ENCODE measurements around the gene VSIG2.

DNA sequence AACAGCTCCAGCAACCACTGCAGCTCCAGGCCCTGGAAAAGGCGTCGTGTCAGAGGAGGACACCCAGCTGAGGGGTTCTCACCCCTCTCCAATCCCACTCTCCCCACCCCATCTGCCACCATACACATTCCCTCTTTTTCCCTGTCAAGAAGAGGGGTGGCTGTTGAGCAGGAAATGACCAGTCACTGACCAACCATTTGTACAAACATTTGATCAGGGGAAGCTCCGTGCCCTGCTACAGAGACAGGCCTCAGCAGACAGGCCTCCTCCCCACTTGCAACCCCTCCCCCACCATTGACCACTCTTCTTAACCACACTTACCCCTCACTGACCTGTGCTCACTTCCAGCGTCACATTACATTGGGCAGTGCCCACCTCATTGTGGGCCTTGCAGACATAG is 2.3 kb upstream of the VSIG2 start:
- TF ChIP-seq POLR2A (IDR thresholded peaks at IDR 0.05), result no peak
- TF ChIP-seq EP300 (IDR thresholded peaks at IDR 0.05), result no peak

All from upper lobe of left lung (tissue), 4 donors.